WTC11 (cell line): ENCODE results near the gene RCN1.

ENCODE experiments used
- CREB1 ChIP-seq: sonication (generic); formaldehyde crosslinking; IDR thresholded peaks from 2 replicates; pipeline ENCODE4 v1.8.0; 2023; ENCODE audit warnings: mild to moderate bottlenecking, missing genetic modification reagents
- CTCF ChIP-seq: fragments of 200-600 bp; IDR thresholded peaks from 2 replicates; pipeline ENCODE4 v1.8.0; 2022; ENCODE audit warnings: antibody characterized with exemption
- HMGXB4 ChIP-seq: sonication (generic); formaldehyde crosslinking; IDR thresholded peaks from 2 replicates; pipeline ENCODE4 v1.8.1; 2023; ENCODE audit warnings: mild to moderate bottlenecking, moderate library complexity, missing genetic modification reagents
- NFYB ChIP-seq: sonication (generic); formaldehyde crosslinking; conservative IDR thresholded peaks from 2 replicates; pipeline ENCODE4 v1.8.0; 2022; ENCODE audit warnings: low read depth, missing genetic modification reagents
- SP1 ChIP-seq: sonication (generic); formaldehyde crosslinking; conservative IDR thresholded peaks from 2 replicates; pipeline ENCODE4 v1.8.1; 2022; ENCODE audit warnings: missing genetic modification reagents
- ZNF396 ChIP-seq: fragments of 250-450 bp; sonication (Bioruptor Pico); IDR thresholded peaks from 2 replicates; pipeline ENCODE4 v1.8.0; 2021; ENCODE audit warnings: mild to moderate bottlenecking, moderate library complexity, borderline replicate concordance
- TF ChIP-seq, protein P1 (sequence below): sonication (generic); formaldehyde crosslinking; IDR thresholded peaks from 2 replicates; pipeline ENCODE4 v1.8.1; 2022; ENCODE audit warnings: low read depth, missing genetic modification reagents, borderline replicate concordance
- TF ChIP-seq, protein P2 (sequence below): sonication (generic); formaldehyde crosslinking; IDR thresholded peaks from 2 replicates; pipeline ENCODE4 v1.8.0; 2022; ENCODE audit warnings: missing genetic modification reagents
- TF ChIP-seq, protein P3 (sequence below): sonication (generic); formaldehyde crosslinking; IDR thresholded peaks from 2 replicates; pipeline ENCODE4 v1.8.0; 2022; ENCODE audit warnings: mild to moderate bottlenecking, missing genetic modification reagents

DNA sequence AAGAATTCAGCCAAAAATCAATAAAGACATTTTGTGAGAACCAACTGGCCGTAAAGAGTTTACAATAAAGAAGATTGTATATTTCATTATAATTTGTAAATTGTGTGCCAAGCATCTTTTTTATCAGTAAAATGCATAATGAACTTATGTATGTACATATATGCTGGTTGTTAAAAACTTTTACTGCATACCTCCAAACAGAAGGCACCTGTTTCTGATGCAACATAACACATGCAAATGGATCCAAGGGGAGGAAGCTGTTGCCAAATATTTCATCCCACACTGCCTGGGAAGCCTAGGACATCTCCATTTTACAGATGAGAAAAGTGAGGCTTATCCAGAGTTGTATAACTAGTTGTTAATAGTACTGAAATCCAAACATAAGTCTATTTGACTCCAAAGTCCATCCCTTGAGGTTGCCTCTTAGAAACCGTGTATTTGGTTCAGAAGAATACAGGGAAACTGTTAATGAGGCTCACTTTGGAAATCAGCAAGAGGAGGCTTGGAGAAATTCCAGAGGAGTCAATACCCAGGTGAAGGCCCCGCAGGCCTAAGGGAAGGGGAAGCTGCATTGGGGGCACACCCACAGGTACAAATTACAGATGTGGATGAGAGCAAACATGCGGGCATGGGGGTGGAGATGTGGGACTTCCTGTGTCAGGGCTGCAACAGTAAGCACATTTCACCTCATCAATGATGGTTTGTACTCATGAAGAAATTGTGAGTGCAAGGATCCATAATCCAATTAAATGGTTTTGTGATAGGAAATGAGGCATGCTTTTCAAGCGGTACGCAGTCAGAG is 51.1 kb downstream of the RCN1 start:
- TF ChIP-seq CTCF: no peak
- TF ChIP-seq ZNF396: no peak
- no peak for TF ChIP-seq NFYB (CRISPR knock-in tag)
- no peak for TF ChIP-seq SP1 (CRISPR knock-in tag)
- TF ChIP-seq CREB1: no peak
- TF ChIP-seq, protein P1, sequence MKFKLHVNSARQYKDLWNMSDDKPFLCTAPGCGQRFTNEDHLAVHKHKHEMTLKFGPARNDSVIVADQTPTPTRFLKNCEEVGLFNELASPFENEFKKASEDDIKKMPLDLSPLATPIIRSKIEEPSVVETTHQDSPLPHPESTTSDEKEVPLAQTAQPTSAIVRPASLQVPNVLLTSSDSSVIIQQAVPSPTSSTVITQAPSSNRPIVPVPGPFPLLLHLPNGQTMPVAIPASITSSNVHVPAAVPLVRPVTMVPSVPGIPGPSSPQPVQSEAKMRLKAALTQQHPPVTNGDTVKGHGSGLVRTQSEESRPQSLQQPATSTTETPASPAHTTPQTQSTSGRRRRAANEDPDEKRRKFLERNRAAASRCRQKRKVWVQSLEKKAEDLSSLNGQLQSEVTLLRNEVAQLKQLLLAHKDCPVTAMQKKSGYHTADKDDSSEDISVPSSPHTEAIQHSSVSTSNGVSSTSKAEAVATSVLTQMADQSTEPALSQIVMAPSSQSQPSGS (CRISPR knock-in tag): no peak
- TF ChIP-seq, protein P2, sequence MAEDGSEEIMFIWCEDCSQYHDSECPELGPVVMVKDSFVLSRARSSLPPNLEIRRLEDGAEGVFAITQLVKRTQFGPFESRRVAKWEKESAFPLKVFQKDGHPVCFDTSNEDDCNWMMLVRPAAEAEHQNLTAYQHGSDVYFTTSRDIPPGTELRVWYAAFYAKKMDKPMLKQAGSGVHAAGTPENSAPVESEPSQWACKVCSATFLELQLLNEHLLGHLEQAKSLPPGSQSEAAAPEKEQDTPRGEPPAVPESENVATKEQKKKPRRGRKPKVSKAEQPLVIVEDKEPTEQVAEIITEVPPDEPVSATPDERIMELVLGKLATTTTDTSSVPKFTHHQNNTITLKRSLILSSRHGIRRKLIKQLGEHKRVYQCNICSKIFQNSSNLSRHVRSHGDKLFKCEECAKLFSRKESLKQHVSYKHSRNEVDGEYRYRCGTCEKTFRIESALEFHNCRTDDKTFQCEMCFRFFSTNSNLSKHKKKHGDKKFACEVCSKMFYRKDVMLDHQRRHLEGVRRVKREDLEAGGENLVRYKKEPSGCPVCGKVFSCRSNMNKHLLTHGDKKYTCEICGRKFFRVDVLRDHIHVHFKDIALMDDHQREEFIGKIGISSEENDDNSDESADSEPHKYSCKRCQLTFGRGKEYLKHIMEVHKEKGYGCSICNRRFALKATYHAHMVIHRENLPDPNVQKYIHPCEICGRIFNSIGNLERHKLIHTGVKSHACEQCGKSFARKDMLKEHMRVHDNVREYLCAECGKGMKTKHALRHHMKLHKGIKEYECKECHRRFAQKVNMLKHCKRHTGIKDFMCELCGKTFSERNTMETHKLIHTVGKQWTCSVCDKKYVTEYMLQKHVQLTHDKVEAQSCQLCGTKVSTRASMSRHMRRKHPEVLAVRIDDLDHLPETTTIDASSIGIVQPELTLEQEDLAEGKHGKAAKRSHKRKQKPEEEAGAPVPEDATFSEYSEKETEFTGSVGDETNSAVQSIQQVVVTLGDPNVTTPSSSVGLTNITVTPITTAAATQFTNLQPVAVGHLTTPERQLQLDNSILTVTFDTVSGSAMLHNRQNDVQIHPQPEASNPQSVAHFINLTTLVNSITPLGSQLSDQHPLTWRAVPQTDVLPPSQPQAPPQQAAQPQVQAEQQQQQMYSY: no peak
- TF ChIP-seq HMGXB4: no peak
- TF ChIP-seq, protein P3, sequence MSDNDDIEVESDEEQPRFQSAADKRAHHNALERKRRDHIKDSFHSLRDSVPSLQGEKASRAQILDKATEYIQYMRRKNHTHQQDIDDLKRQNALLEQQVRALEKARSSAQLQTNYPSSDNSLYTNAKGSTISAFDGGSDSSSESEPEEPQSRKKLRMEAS (CRISPR knock-in tag): no peak
